ENCODE data around the gene MFSD2B. TPM values are rescaled to one million over a fixed set of nuclear protein-coding genes. Genes with fewer than 3 reads are reported as not detected.
A peak's percentile ranks its signal among the peaks of the same experiment; 100 is the strongest.

MFSD2B gene
- total and polyA plus RNA-seq, 2 donors (not counting 3 experiments of a cell fraction or from before 2014, with no cell fraction given): 0.29 to 0.82 TPM

GRCh38 chr2:24021122-24021998 lies 11.5 kb downstream of the MFSD2B start:
- no peaks in the 10 kb centered on the region for H3K9me1 ChIP-seq (replicated peaks; ENCODE audit: control insufficient read depth, extremely low read depth, insufficient read depth, low read length)
- TF ChIP-seq MAX (IDR thresholded peaks at IDR 0.05; ENCODE audit: insufficient read depth, insufficient read length) (no peak), CTCF (IDR thresholded peaks at IDR 0.05; ENCODE audit: extremely low read depth in 1 of 2, insufficient read depth in 1 of 2, low read depth in 1 of 2, low read length in 2 of 2) (peak; percentile 13 to 35), POLR2AphosphoS5 (IDR thresholded peaks at IDR 0.05; ENCODE audit: insufficient read depth, low read depth, low read length) (no peak), FOS (IDR thresholded peaks at IDR 0.05; ENCODE audit: borderline replicate concordance, insufficient read depth, low read length) (no peak), JUN (IDR thresholded peaks at IDR 0.05; ENCODE audit: borderline replicate concordance, insufficient read depth, insufficient read length, low read depth) (no peak), MYC (IDR thresholded peaks at IDR 0.05; ENCODE audit: low read depth, low read length) (no peak)
- H2AFZ ChIP-seq (ENCODE audit: low read depth, low read length): no peak overlapping the region
- H3K27ac ChIP-seq (ENCODE audit: insufficient read depth, low read depth, low read length): no peak overlapping the region
- no peak overlapping the region for H3K9ac ChIP-seq (replicated peaks; ENCODE audit: extremely low read depth, insufficient read depth, low read length)
- no peaks in the 10 kb centered on the region for H4K20me1 ChIP-seq (replicated peaks; ENCODE audit: control insufficient read depth, extremely low read depth, insufficient read depth, low read length)
- H3K79me2 ChIP-seq (ENCODE audit: control insufficient read depth, insufficient read depth, low read length): no peaks in the 10 kb centered on the region
- no peaks in the 10 kb centered on the region for H3K9me3 ChIP-seq (replicated peaks; ENCODE audit: control insufficient read depth, insufficient read depth, low read length)
- H3K36me3 ChIP-seq (ENCODE audit: control insufficient read depth in 2 of 2, extremely low read depth in 1 of 2, insufficient read depth in 2 of 2, low read length in 2 of 2): peaks cover 0 to 2% of the 10 kb centered on the region in 2 experiments
- POLR2A ChIA-PET: no interaction called here
- H3K4me3 ChIP-seq (replicated peaks in 1 of 3; ENCODE audit: insufficient read depth in 1 of 3, low read depth in 1 of 3, low read length in 3 of 3): no peak overlapping the region
- BruUV-seq (replicated peaks): no TSS peak
- intact Hi-C loops (cut with micrococcal nuclease): loop anchor here (1.0 kb wide), 1 partner anchor 40 kb away; no protein-coding TSS in a partner anchor
- CTCF ChIA-PET: interaction anchor here (0.8 to 2.6 kb wide), 3 partner anchors 40 to 197 kb away, joined by 3 to 13 read pairs (median 3); partner anchors contain the start of gene ATAD2B
- DNase-seq (ENCODE audit: low read depth, low spot score) (no peak), FAIRE-seq (no peak)
- no peaks in the 10 kb centered on the region for H3K27me3 ChIP-seq (ENCODE audit: control insufficient read depth in 2 of 2, insufficient read depth in 2 of 2, low read length in 2 of 2)
- dilution Hi-C loops (cut with MboI; ENCODE audit: extremely low pct_ligation_motif_present, low sequenced_read_pairs): no loop called here
- peaks cover 4% of the 10 kb centered on the region for H3K4me1 ChIP-seq (ENCODE audit: control insufficient read depth, extremely low read depth, insufficient read depth, low read length)
- H3K4me2 ChIP-seq (ENCODE audit: insufficient read depth, low read length): no peak overlapping the region
